A172 (cell line): ENCODE measurements around the gene HS3ST4. TPM values are rescaled to one million over a fixed set of nuclear protein-coding genes. Genes with fewer than 3 reads are reported as not detected.
"Not testable (repeated sequence)": the region's sequence is repeated elsewhere in the genome, so short reads cannot be mapped to it uniquely, and the experiment has no call there.

ENCODE experiments used
- DNase-seq: peaks from one replicate; pipeline ENCODE4 v3.0.0-alpha.2; 2015; ENCODE audit warnings: low spot score
- total RNA-seq: library from RNA; depleted of rRNA; stranded (reverse); fragments of >200 nt; shearing (Covaris generic); gene quantifications from 2 replicates; pipeline ENCODE4 v1.2.3, GENCODE V29; 2014

Gene HS3ST4
- total RNA-seq, 1 experiment from 2014 or later, result not detected

DNA sequence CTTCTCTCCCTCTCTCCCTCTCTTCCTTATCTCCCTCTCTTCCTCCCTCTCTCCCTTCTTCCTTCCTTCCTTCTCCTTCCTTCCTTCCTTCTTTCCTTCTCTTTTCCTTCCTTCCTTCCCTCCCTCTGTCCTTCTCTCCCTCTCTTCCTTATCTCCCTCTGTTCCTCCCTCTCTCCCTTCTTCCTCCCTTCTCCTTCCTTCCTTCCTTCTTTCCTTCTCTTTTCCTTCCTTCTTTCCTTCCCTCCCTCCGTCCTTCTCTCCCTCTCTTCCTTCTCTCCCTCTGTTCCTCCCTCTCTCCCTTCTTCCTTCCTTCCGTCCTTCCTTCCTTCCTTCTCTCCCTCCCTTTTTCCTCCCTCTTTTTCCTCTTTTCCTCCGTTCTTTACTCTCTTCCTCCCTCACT lies 38.6 kb downstream of the HS3ST4 start:
- DNase-seq, result no peak

DNA sequence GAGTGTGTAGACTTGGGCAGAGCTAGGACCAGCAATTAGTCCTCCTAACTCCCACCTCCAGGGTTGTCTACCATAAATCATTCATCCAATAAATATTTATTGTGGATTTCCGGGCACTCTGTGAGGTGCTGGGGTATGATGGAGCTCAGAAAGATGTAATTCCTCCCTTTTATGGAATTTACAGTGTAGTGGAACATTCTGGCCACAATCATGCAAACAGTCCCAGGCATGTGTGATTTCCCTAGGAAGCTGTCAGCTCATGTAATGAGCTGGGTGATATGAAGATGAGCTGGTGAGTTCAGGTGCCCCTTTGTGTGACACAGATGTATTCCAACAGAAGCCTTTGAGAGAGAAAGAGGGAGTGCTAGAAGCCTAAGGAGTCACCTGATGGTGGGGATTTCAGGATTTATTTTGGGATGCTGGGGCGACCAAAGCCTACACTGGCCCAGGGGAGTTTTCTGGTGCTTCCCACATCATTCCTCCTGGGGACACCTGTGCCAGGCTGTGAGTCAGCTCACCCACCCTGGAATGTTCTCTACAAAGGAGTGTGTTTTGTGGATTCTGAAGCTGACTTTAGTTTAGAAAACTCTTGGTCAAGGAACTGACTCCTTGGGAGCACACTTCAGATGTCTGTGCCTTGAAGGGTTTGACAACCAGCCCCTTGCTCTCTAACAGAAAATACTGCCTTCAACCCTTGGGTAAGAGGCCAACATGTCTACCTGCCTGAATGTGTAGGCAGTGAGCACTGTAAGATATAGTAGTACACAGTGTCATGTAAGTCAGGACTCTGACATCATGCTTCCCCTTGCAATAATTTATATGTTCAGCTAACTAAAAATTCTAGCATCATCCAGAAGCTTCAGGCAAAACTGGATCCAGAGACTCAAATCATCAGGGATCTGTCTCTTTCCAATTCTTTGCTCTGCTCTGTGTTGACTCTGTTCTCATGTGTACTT lies 42.9 kb downstream of the HS3ST4 start:
- no peak for DNase-seq

DNA sequence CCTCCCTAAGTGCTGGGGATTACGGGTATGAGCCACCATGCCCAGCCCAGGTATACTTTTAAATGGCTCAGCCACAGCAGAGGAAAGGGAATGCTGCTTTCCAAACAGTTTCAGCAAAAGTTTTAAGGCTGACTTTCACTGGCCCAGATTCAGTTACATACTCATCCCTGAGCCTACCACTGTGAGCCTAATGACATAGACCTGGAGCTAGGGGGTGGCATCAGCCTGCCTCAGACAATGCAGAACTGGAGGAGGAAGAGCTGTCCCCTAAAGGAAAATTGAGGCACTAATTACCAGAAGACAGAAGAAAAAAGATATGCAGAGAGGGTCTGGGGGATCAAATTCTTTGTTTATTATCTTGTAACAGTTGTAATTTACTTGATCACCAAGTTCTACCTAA lies 43.9 kb downstream of the HS3ST4 start:
- DNase-seq, result no peak

DNA sequence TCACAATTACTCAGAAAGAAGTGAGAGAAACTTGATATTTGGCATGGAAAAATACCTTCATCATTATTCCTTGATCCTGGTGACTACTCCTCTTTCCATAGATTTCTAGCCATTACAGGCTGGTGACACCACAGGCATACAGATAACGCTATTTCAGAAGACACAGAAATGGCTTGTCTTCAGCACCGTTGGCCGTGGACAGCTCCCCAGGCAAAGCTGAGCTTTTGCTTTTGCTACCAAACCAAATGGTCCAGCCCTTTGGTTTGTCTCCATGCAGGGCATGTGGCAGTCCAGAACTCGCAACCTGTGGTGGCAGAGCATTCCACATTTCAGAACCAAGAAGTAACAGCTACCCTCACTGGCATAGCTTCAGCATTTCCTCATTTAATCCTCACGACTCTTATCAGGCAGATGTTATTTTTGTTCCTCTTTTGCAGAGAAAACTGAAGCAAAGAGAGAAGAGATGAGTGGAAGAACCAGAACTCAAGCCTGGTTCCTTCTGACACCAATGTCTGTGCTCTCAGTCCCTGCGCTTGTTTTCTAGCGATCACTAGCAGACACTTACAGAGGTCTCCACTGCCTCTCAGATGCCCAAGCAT lies 55.5 kb downstream of the HS3ST4 start:
- DNase-seq, result no peak

DNA sequence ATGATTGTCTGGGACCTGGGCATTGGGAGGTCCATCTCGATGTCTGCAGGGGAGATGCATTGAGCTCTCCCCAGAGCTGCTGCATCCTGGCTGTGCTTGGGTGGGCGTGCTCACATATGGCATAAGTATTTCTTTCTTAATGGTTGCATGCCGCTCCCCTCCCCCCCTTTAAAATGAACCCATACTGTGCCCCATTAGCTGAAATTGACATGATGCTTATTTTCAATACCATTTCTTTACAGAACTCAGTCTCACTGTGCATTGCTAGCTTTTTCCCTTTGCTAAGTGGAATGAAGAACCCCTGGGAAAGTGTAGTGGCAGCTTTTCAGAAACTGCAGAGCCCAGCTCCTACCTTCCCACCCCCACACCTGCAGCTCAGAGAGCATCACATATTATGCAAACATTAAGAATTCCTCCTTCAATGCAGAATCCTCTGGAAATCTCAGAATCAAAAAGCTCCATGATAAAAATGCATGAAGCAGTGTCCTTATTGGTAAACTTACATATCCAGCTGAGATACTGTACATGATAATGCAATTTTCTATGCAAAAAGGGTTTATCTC lies 56.4 kb downstream of the HS3ST4 start:
- DNase-seq, result no peak

DNA sequence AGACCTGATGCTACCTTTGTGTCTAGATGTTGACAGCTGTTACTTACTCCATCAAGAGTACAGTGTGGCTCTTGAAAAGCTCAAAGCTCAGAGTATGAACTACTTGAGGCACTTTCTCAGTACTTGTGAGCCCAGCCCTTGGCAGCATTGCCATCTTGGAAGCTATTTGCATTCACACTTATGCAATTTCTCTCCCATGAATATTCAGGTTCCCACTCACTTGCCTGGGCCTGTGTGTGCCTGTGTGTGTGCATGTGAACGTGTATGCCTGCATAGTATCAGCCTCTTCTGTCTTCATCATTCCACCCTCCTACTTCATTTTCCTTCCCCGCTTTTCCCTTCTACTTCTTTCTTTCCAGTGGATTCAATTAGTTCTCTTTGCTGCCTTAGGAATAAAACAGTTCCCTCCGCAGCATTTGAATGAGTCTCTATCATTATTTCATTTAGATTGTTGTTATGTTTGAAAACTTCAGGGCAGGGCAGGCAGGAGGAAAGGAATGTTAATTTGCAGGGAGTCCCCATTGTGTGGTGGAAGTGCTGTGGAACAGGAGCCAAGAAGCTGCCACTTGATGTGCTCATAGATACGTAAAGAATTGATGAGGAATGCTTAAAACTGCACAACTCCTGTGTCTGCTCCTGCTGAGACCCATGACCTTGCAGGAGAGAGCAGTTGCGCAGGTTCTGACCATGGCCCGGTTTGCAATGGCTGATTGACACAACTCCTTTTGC lies 58.9 kb downstream of the HS3ST4 start:
- no peak for DNase-seq

DNA sequence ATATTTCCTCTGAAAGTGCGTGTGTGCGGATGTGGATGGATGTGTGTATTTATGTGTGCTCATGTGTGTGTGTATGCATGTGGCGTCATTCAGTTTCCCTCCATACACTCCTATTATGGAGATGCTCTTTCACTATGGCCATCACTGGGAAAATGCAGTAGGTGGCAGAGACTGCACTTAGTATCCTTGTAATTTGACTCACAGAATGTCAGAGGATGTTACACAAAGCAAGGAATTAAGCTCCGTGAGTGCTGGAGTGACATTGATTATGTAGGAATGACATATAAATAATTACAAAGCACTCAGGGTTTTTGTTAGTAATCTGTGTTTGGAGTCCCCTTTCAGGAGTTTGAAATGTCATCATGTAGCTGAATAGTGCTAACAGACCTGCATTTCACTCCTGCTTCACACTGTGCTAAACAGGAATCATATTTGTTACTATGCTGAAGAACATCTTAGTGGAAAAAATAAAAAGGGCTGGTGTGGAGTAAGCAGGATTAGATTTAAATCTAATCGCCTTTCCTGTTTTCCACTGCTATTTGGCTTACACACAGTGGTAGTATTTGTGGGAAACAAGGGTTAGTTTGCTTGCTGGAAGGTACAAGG lies 59.6 kb downstream of the HS3ST4 start:
- no peak for DNase-seq

DNA sequence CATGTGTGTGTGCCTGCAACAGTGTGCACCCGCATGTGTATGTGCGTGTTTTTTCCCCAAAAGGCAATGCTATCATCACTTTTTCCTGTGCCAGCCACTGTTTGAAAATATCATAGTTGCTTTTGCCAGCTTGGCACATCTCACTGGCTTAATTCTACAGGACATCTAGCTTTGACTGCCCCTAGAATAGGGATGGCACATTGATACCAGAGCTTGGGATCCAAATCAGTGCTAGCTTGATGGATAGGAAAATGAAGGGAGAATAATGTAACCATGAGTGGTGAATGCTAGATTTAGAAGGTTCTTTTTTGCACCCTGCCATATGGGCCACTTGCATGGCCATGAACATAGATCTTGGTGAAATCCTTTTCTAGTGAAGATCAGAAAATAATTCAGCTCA lies 72.7 kb downstream of the HS3ST4 start:
- no peak for DNase-seq

DNA sequence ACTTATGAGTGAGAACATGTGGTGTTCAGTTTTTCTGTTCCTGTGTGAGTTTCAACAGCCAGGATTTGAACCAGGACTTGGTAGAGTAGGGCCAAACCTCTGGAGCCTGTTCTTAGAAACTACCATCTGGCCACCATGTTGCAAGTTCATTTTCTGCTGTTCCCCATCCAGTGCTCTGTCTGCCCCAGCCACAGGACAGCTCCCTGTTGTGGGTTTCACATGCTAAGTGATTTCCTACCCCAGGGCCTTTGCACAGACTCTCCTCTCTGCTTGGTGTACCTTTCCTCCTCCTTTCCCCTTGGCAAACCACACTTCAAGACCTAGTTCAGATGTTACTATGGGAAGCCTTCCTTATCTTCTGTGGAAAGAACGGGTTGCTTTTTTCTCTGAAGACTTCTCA lies 79.5 kb downstream of the HS3ST4 start:
- DNase-seq, result no peak

DNA sequence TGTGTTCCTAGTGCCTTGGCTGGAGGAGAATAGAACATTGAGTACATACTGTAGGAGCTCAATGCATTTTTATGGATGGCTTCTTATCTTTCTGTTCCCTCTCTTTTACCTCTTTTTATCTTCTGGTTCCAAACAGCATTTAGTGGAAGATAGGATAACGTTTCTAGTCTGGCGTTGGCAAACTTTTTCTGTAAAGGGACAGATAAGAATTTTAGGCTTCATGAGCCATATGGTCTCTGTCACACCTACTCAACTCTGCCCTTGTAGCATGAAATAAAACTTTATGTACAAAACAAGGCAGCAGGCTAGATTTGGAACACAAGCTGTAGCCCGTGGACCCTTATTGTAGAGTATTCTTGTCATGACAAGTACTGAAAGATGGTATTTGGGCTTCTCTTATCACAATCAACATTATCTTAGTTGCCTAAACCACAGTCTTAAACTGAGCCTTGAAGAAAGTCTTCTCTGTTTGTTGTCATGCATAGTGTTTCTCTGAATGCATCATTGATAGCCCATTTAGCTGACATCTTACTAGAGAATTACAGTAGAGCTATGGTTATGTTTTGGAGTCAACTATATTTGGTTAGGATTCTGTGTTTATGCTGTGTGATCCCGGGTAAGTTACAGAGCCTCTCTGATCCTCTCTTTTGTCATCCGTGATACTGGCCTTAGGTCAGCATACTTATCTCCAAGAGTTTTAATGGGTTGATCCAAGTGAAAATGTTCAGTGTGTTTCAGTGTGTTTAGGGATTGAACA lies 80.2 kb downstream of the HS3ST4 start:
- DNase-seq, result no peak

DNA sequence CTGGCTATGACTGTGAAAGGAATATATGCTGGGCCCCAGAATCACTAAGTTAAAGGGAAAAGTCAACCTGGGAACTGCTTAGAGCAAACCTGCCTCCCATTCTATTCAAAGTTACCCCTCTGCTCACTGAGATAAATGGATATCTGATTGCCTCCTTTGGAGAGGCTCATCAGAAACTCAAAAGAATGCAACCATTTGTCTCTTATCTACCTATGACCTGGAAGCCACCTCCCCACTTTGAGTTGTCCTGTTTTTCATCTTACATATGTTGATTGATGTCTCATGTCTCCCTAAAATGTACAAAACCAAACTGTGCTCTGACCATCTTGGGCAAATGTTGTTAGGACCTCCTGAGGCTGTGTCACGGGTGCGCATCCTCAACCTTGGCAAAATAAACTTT lies 84.5 kb downstream of the HS3ST4 start:
- not testable (repeated sequence) for DNase-seq

DNA sequence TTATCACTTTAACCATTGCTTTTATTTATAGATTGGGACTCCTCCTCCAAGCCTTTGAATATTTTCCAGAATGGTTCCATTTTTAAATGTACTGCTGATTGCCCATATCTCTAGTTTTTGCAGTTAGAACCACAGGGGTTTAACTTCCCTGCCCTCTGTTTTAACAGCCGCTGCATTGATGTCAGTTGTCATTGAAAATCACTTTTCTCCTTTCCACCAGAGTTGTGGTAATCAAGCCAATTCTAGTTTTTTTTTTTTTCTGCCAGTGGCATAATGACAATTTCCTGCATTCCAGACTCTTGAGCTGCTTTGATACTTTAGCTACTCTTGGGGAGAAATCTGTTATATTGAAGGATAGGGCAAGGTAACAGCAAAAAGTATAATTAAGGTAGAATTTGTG lies 91.5 kb downstream of the HS3ST4 start:
- no peak for DNase-seq

DNA sequence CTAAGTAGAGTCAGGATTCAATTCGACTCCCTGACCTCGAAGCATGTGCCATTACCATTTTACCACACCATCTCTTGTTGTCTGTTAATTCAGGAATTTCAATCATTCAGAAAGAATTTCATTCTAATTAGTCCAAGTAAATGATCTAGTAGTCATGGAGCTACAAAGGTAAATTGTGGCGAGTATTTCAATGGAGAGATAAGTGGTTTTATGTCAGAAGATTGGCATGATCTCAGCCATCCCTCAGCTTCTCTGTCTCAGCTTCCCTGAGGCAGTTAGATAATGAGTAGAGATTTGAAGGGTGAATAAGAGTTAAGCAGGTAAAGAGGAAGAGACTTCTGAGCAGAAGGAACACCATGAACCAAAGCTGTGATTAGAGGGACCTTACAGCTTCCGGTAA lies 93.6 kb downstream of the HS3ST4 start:
- no peak for DNase-seq

DNA sequence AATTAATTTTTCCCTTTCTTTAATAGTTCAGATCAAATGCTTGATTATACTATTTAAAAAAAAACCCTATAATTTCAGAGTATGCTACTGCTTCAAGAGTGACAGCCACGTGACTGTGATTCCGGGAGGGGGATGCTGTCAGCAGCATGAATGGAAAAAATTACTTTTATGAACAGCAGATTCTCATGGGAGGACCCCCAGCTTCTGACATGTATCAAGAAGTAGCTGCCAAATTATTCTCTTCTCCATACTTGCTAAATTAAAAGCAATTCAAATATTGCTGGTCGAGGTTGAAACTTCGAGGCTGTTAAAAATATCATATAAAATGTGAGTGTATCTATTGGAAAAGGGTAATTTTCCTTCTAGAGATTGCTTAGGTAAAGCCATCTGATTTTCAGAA lies 95.0 kb downstream of the HS3ST4 start:
- no peak for DNase-seq

DNA sequence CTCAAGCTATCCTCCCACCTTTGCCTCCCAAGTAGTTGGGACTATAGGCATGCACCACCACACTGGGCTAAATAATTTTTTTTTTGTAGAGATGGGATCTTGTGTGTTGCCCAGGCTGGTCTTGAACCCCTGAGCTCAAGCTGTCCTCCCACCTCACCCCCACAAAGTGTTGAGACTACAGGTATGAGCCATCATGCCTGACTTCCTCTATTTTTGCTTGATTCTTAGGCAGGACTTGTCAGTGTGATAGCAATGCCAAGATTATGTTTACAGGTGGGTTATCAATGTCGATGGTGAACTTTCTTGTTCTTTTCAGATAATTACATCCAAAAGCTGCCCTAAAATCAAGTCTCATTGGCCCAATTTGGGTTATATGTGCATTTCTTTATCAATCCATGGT lies 96.9 kb downstream of the HS3ST4 start:
- no peak for DNase-seq

DNA sequence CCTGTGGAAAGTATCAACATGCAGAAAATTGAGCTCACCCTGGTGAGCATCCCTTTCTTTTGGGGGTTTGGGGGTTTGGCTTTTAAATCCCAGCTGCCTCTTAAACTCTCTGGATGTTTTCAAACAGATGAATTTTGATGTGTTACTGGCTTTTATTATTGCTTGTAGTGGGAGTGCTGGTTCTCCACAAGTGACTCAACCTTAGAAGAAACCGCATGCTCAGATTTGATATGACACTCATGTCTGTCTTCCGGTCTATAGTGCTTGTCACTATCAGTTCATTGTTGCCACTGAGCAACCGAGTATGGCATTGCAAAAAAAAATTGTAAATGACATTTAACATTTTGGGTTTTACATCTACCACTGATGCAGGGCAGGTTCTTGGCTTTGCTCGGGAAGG lies 104.5 kb downstream of the HS3ST4 start:
- no peak for DNase-seq

DNA sequence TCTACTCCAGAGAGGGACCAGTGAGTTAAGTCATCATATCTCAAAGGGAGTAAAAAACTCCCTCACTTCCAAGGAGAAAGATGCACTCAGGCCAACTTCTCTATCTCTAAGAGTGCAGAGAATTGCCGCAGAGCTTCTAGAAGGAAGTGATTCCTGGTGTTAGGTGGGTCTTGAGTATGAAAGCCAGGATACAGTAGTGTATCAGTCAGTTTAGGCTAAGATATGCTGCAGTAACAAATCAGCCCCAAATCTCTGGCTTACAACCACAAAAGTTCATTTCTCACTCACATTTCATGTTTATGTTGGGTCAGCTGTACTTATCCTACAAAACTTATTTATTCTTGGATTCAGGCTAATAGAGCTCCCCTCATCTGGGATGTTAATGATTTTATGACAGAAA lies 106.3 kb downstream of the HS3ST4 start:
- no peak for DNase-seq

DNA sequence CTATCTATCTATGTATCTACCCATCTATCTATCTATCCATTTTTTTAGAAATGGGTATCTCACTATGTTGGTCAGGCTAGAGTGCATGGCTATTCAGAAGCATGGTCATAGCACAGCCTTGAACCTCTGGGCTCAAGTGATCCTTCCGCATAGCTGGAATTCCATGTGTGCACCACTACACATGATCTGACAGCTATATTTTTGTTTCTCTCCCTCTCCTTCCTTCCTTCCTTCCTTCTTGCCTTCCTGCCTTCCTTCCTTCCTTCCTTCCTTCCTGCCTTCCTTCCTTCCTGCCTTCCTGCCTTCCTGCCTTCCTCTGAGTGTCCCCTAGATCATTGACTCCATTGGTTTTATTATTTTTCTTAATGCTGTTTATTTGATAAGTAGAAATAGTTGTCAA lies 108.1 kb downstream of the HS3ST4 start:
- DNase-seq, result no peak

DNA sequence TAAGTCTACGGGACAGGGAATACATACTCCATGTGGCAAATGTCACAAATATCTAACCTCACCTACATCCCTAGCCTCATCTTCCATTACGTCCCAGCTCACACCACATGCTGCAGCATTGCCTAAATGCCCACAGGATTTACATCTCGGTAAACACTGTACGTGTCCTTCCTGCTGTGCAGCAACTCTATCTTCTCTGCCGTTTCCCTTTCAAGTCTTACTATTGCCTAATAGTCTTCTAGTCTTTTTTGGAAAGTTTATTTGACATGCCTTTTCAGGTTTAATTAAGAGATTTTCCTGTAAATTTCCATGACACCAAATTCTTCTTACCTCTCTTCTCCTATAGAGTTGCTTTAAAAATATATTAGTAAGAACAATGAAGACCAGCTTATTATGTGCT lies 120.5 kb downstream of the HS3ST4 start:
- no peak for DNase-seq

DNA sequence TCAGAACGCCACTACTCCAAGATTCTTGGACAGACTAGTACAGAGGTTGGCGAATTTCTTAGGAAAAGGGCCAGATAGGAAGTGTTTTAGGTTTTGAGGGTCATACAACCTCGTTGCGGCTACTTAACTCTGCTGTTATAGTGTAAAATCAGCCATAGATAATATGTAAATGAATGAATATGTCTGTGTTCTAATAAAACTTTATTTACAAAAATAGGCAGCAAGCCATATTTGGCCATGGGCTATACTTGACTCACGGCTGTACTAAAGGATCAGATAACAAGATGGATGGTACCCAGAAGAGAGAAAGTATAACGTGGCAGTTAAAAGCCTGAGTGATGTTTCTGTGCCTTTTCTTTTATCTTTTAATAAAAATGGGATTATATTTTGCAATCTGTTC lies 125.5 kb downstream of the HS3ST4 start:
- DNase-seq, result no peak

DNA sequence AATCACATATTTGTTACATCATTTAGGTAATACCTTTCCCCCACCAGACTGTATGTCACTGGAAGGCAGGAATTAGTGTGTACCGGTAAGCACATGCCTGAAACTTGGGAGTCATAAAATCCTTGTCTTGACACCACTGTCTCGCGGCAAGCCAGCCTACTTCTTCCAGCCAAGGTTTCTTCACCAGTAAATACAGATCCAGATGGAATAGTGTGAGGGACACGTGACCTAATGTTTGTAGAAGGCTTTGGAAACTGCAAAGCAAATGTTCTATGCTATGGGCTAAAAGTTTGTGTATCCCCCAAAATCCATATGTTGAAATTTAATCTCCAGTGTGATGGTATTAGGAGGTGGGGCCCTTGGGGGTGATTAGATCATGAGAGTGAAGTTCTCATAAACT lies 126.1 kb downstream of the HS3ST4 start:
- DNase-seq, result no peak
